SH-SY5Y (cell line): Measurements from ENCODE around the gene RPS19BP1.

Experiments used
- GATA2 ChIP-seq: IDR thresholded peaks from 2 replicates; pipeline ENCODE4 v1.6.1; 2011; ENCODE audit warnings: mild to moderate bottlenecking, low read depth, low read length
- GATA3 ChIP-seq: IDR thresholded peaks from 2 replicates; pipeline ENCODE4 v1.6.1; 2011; ENCODE audit warnings: low read depth, mild to moderate bottlenecking, low read length, moderate library complexity

- TF ChIP-seq GATA3 (no peak), GATA2 (no peak)
Observed at GRCh38 chr22:39522567-39523300, 9.8 kb downstream of the RPS19BP1 start.
